Suprapubic skin (tissue), 4 donors: ENCODE measurements around the gene LRIG1. TPM values are rescaled to one million over a fixed set of nuclear protein-coding genes. Genes with fewer than 3 reads are reported as not detected.

ENCODE experiments used
- DNase-seq, 2 donors: peaks; one replicate each; pipeline ENCODE4 v3.0.0-alpha.2; 2019; ENCODE audit warnings: low spot score in 2 of 2
- H3K27ac ChIP-seq: fragments of 200-600 bp; sonication (generic); one replicate; pipeline ENCODE4 v1.5.1; 2019
- H3K27me3 ChIP-seq: fragments of 200-600 bp; sonication (generic); one replicate; pipeline ENCODE4 v1.5.1; 2019
- H3K36me3 ChIP-seq: fragments of 200-600 bp; sonication (generic); one replicate; pipeline ENCODE4 v1.5.1; 2019
- H3K4me1 ChIP-seq: fragments of 200-600 bp; sonication (generic); one replicate; pipeline ENCODE4 v1.5.1; 2019
- H3K4me3 ChIP-seq: fragments of 200-600 bp; sonication (generic); one replicate; pipeline ENCODE4 v1.5.1; 2019; ENCODE audit warnings: mild to moderate bottlenecking
- H3K9me3 ChIP-seq: fragments of 200-600 bp; sonication (generic); one replicate; pipeline ENCODE4 v1.5.1; 2019
- EP300 ChIP-seq: sonication (generic); formaldehyde crosslinking; IDR thresholded peaks from one replicate; pipeline ENCODE4 v1.6.1; 2017; ENCODE audit warnings: antibody characterized with exemption
- POLR2A ChIP-seq, 2 donors: fragments of 450-650 bp; IDR thresholded peaks; one replicate each; pipeline ENCODE4 v1.6.1; 2017; ENCODE audit warnings: antibody characterized with exemption in 2 of 2, mild to moderate bottlenecking in 2 of 2, moderate library complexity in 2 of 2
- POLR2AphosphoS5 ChIP-seq, 3 donors: sonication (generic); formaldehyde crosslinking; IDR thresholded peaks; one replicate each; pipeline ENCODE4 v1.6.1; 2017; ENCODE audit warnings: antibody characterized with exemption in 3 of 3
- WGBS: methylation state at CpG from one replicate; pipeline ENCODE4 v1.1.5; 2018; 5-methylcytosine and 5-hydroxymethylcytosine counted together
- total RNA-seq, 4 donors: library from RNA; depleted of rRNA; stranded (reverse); fragments of >200 nt; gene quantifications; one replicate each; pipeline ENCODE4 v1.1.0, GENCODE V29; 2016
- TF ChIP-seq, protein P1 (sequence below), 2 donors: fragments of 200-600 bp in 1 of 2; fragments of 450-650 bp in 1 of 2; sonication (generic) in 1 of 2; IDR thresholded peaks; one replicate each; pipeline ENCODE4 v1.5.1; 2016 to 2019; ENCODE audit warnings: antibody characterized with exemption in 2 of 2, mild to moderate bottlenecking in 1 of 2, moderate library complexity in 1 of 2

The LRIG1 gene
- total RNA-seq, 4 donors from 2014 or later = 69.1 to 88.0 (median 78.9) TPM

GRCh38 chr3:66504850-66505641, 4.2 kb upstream of the LRIG1 start:
- Histone ChIP-seq H3K4me1 (peaks cover 5% of the 10 kb centered on the region), H3K9me3 (no peaks in the 10 kb centered on the region), H3K4me3 (no peak overlapping the region), H3K27me3 (no peaks in the 10 kb centered on the region), H3K36me3 (no peaks in the 10 kb centered on the region), H3K27ac (no peak overlapping the region)
- WGBS = 69% methylated on average over 7 of the region's 7 CpGs
- no peak for DNase-seq
- TF ChIP-seq, protein P1, sequence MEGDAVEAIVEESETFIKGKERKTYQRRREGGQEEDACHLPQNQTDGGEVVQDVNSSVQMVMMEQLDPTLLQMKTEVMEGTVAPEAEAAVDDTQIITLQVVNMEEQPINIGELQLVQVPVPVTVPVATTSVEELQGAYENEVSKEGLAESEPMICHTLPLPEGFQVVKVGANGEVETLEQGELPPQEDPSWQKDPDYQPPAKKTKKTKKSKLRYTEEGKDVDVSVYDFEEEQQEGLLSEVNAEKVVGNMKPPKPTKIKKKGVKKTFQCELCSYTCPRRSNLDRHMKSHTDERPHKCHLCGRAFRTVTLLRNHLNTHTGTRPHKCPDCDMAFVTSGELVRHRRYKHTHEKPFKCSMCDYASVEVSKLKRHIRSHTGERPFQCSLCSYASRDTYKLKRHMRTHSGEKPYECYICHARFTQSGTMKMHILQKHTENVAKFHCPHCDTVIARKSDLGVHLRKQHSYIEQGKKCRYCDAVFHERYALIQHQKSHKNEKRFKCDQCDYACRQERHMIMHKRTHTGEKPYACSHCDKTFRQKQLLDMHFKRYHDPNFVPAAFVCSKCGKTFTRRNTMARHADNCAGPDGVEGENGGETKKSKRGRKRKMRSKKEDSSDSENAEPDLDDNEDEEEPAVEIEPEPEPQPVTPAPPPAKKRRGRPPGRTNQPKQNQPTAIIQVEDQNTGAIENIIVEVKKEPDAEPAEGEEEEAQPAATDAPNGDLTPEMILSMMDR (IDR thresholded peaks at IDR 0.05) = no peak
- no peak for TF ChIP-seq EP300
- TF ChIP-seq POLR2AphosphoS5 (IDR thresholded peaks at IDR 0.05) = no peak
- no peak for TF ChIP-seq POLR2A (IDR thresholded peaks at IDR 0.05)

- no peaks in the 10 kb centered on the region for H3K9me3 ChIP-seq
- peaks cover 21% of the 10 kb centered on the region for H3K4me1 ChIP-seq
- H3K36me3 ChIP-seq = no peaks in the 10 kb centered on the region
- 70% methylated on average over 2 of the region's 2 CpGs for WGBS
- no peak overlapping the region for H3K4me3 ChIP-seq
- no peak overlapping the region for H3K27ac ChIP-seq
- no peak for DNase-seq
- TF ChIP-seq EP300 (no peak), POLR2AphosphoS5 (IDR thresholded peaks at IDR 0.05) (no peak), POLR2A (IDR thresholded peaks at IDR 0.05) (no peak)
- TF ChIP-seq, protein P1 (IDR thresholded peaks at IDR 0.05) = no peak
- no peaks in the 10 kb centered on the region for H3K27me3 ChIP-seq
Observed at GRCh38 chr3:66502981-66503380, 2.2 kb upstream of the LRIG1 start.

GRCh38 chr3:66502245-66502874, 1.5 kb upstream of the LRIG1 start:
- H3K9me3 ChIP-seq = no peaks in the 10 kb centered on the region
- H3K36me3 ChIP-seq = no peaks in the 10 kb centered on the region
- WGBS = 79% methylated on average over 6 of the region's 6 CpGs
- H3K27me3 ChIP-seq = no peaks in the 10 kb centered on the region
- peaks cover 25% of the 10 kb centered on the region for H3K4me1 ChIP-seq
- H3K27ac ChIP-seq = no peak overlapping the region
- TF ChIP-seq EP300 (no peak), POLR2A (IDR thresholded peaks at IDR 0.05) (no peak), POLR2AphosphoS5 (IDR thresholded peaks at IDR 0.05) (no peak)
- TF ChIP-seq, protein P1 (IDR thresholded peaks at IDR 0.05) = no peak
- DNase-seq = no peak
- H3K4me3 ChIP-seq = no peak overlapping the region

GRCh38 chr3:66501483-66502244, 842 bp upstream of the LRIG1 start:
- H3K4me3 ChIP-seq = peak overlapping the region; percentile 96
- no peaks in the 10 kb centered on the region for H3K36me3 ChIP-seq
- no peak for DNase-seq
- H3K27me3 ChIP-seq = no peaks in the 10 kb centered on the region
- 29% methylated on average over 20 of the region's 20 CpGs for WGBS
- peak overlapping the region; percentile 37 for H3K27ac ChIP-seq
- TF ChIP-seq POLR2AphosphoS5 (IDR thresholded peaks at IDR 0.05) = no peak
- no peak for TF ChIP-seq EP300
- TF ChIP-seq, protein P1 (IDR thresholded peaks at IDR 0.05) = no peak
- no peak for TF ChIP-seq POLR2A (IDR thresholded peaks at IDR 0.05)
- H3K9me3 ChIP-seq = no peaks in the 10 kb centered on the region
- H3K4me1 ChIP-seq = peaks cover 28% of the 10 kb centered on the region
